Choroid plexus epithelial cell (primary cell): Measurements from ENCODE around the gene HOXB4.

Source experiments
- DNase-seq: peaks from one replicate; pipeline ENCODE4 v3.0.0-alpha.2; 2010; ENCODE audit warnings: low read depth
- H3K4me3 ChIP-seq: 2 replicates; pipeline ENCODE4 v1.5.1; 2011; ENCODE audit warnings: low read depth, mild to moderate bottlenecking, control low read depth, low read length, moderate library complexity
- TF ChIP-seq, protein P1 (sequence below): conservative IDR thresholded peaks from 2 replicates; pipeline ENCODE4 v1.5.1; 2011; ENCODE audit warnings: low read depth, mild to moderate bottlenecking, control low read depth, inconsistent platforms, low read length, moderate library complexity

HOXB4 gene

DNA sequence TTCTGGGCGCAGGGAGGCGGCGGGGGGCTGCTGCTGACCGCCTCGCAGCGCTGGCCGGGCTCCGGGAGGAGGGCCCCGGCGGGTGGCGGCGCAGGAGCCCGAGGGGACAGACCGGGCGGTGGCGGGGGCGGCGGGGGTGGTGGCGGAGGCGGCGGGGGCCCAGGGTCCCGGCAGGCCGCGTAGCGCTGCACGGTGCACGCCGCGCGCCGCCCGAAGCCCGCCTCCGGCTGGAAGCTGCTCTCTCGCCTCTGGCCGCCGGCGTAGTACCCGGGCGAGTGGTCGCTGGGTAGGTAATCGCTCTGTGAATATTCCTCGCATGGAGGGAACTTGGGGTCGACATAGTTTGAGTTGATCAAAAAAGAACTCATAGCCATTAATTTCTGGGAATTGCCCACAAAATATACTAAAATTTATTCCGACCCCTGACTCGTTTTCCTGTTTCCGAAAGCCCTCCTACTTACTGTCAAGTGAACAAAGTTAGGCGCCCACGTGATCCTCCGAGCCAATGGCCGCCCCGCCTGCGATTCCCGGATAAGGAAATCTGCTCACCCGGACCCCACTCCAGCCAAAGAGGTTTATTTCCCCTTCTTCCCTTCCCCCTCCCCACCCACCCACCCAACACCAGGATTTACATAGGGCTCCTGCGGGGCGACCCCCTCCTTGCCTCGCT lies at the start of gene HOXB4:
Gene HOXB4, minus strand, starts transcription at position 405 of the 670 bp plus-strand sequence. Its CDS starts 31 bp downstream, at position 374.
- no peak within 1 kb of the TSS for H3K4me3 ChIP-seq
- TF ChIP-seq, protein P1, sequence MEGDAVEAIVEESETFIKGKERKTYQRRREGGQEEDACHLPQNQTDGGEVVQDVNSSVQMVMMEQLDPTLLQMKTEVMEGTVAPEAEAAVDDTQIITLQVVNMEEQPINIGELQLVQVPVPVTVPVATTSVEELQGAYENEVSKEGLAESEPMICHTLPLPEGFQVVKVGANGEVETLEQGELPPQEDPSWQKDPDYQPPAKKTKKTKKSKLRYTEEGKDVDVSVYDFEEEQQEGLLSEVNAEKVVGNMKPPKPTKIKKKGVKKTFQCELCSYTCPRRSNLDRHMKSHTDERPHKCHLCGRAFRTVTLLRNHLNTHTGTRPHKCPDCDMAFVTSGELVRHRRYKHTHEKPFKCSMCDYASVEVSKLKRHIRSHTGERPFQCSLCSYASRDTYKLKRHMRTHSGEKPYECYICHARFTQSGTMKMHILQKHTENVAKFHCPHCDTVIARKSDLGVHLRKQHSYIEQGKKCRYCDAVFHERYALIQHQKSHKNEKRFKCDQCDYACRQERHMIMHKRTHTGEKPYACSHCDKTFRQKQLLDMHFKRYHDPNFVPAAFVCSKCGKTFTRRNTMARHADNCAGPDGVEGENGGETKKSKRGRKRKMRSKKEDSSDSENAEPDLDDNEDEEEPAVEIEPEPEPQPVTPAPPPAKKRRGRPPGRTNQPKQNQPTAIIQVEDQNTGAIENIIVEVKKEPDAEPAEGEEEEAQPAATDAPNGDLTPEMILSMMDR: no peak
- DNase-seq: no peak

DNA sequence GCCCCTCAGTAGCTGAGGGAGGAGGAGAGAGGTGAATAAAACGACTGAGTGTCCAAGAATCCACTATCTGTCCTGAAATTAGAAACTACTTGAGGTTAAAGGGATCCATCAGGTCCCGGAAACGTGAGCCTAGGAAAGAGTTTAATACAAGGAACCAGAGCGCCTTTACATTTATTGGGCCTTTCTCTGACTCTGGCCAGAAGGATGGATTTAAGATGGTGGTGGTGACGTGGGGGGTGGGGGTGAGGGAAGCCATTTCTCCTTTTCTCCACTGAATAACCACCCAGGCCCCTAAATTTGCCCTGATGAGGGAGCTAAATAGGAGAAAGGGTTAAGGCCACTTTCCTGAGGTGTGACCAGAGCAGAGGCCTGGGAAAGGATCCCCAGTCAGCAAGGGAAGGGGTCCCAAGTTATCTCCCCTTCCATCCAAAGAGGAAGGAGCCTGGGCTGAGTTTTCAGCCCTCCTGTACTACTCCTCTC lies 49.0 kb upstream of the HOXB4 start:
- TF ChIP-seq, protein P1: no peak
- no peak for DNase-seq
- no peak overlapping the region for H3K4me3 ChIP-seq

- DNase-seq: no peak
- TF ChIP-seq, protein P1: no peak
- no peak within 1 kb of the TSS for H3K4me3 ChIP-seq
These were observed 48.3 kb upstream of the HOXB4 start, which contains the start of gene HOXB9 for GRCh38 chr17:48626245-48627117. HOXB9 (minus strand) TSS chr17:48626358; CDS start chr17:48626269, 89 bp downstream.

- DNase-seq: no peak
- no peak overlapping the region for H3K4me3 ChIP-seq
- TF ChIP-seq, protein P1: no peak
These were observed 47.5 kb upstream of the HOXB4 start for GRCh38 chr17:48625495-48626244.

GRCh38 chr17:48624544-48625494 lies 46.7 kb upstream of the HOXB4 start:
- no peak for DNase-seq
- TF ChIP-seq, protein P1: no peak

GRCh38 chr17:48624118-48624517 lies 46.0 kb upstream of the HOXB4 start:
- TF ChIP-seq, protein P1: no peak
- no peak overlapping the region for H3K4me3 ChIP-seq
- no peak for DNase-seq

More at GRCh38 chr17:48624544-48625494, 46.7 kb upstream of the HOXB4 start:
- no peak overlapping the region for H3K4me3 ChIP-seq
